GM21515 (cell line): ENCODE measurements around the gene IFI6.
"Not testable (repeated sequence)": the region's sequence is repeated elsewhere in the genome, so short reads cannot be mapped to it uniquely, and the experiment has no call there.

Experiments used
- ATAC-seq: cut with Tn5 transposase; IDR thresholded peaks from one replicate; pipeline ENCODE4 v1.9.1; 2021; ENCODE audit not compliant: unreplicated experiment

IFI6 gene

GRCh38 chr1:27632387-27633297 is 39.4 kb downstream of the IFI6 start:
- no peak for ATAC-seq

- ATAC-seq, result no peak
Observed at GRCh38 chr1:27630859-27631491, 41.0 kb downstream of the IFI6 start.

- no peak for ATAC-seq
Observed at GRCh38 chr1:27628712-27629111, 43.3 kb downstream of the IFI6 start.

GRCh38 chr1:27627733-27628132 is 44.3 kb downstream of the IFI6 start:
- ATAC-seq, result not testable (repeated sequence)

DNA sequence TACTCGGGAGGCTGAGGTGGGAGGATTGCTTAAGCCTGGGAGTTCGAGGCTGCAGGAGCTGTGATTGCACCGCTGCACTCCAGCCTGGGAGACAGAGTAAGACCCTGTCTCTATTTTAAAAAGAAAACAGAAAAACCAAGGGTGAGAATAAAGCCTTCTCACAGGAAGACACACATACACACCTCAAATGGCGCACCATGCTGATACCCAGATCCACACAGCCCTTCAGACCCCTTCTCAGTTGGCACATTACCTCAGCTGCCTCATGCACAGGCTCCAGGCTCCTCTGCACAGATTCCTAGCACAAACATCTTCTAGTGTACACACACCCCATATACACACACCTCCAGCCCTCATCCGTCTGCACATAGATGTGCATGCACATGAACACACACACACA is 44.9 kb downstream of the IFI6 start:
- no peak for ATAC-seq

DNA sequence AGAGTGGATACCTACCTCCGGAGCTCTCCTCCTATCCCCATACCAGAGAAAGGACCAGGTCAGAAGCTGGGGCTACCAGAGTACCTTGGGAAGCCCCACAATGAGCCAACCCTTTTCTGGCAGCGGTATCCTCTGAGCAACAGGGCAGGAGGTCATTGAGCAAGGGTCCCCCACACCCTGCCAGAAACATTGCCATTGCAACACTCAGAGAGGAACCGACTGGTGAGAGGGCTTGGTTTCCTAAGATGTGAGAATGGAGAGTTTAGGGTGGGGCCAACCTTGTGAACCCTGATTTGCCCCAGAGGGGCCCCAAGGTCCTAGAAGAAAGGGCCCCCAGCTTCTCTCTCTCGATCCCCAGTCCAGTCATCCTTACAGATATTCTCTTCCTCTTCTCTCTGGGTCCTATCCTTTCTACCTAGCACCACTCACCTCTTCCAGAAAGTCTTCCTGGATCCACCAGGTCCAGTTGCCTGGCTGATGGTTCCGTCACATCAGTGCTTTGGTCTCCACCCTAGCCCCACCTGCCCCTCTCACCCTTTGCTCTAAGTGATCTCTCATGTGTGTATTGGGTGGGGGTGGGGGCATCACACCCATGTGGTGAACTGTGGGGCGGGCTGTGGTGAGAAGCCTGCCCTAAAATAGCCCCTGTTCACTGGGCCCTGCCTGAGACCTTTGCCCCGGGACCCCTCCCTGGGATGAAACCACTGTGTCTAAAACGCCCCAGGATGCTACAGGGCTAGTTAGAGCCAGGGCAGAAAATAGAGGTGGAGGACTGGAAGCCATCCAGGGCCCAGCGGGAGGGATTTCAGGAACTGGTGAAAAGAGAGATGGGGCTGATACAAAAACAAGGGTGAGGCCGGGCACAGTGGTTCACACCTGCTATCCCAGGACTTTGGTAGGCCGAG is 45.7 kb downstream of the IFI6 start:
- no peak for ATAC-seq

GRCh38 chr1:27624467-27625178 is 47.4 kb downstream of the IFI6 start:
- no peak for ATAC-seq

GRCh38 chr1:27623327-27624212 is 48.4 kb downstream of the IFI6 start:
- no peak for ATAC-seq

DNA sequence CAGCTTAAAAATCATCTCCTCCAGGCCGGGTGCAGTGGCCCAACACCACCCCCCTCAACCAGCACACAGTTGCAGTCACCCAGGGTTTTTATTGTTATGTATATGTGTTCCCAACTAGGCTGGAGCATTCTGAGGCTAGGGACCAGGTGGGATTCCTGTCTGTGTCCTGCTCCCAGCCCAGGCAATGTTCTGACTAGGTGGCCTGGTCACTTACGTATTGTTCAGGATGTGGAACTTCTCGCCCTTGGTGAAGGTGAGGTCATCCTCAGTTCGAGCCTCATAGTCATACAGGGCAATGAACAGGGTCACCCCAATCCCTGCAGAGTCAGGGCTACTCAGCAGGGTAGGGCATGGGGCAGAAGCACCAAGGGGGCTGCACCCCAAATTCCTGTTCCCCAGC is 49.2 kb downstream of the IFI6 start:
- ATAC-seq, result no peak

GRCh38 chr1:27621051-27621920 is 50.7 kb downstream of the IFI6 start:
- no peak for ATAC-seq

DNA sequence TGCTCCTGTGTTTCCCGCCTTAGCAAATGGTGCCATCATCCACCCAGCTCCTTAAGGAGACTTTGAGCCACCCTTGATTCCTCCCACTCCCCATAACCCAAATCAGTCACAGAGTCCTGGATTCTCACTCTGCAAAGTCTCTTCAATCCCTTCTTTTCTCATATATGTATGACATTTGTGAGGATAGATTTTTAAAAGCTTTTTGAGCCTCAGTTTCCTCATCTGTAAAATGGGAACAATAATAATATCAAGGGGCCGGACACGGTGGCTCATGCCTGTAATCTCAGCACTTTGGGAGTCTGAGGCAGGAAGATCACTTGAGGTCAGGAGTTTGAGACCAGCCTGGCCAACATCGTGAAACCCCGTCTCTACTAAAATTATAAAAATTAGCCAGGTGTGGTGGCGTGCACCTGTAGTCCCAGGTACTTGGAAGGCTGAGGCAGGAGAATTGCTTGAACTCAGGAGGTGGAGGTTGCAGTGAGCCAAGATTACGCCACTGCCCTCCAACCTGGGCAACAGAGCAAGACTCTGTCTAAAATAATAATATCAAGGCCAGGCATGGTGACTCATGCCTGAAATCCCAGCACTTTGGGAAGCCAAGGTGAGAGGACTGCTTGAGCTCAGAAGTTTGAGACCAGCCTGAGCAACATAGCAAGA is 52.1 kb downstream of the IFI6 start:
- not testable (repeated sequence) for ATAC-seq

DNA sequence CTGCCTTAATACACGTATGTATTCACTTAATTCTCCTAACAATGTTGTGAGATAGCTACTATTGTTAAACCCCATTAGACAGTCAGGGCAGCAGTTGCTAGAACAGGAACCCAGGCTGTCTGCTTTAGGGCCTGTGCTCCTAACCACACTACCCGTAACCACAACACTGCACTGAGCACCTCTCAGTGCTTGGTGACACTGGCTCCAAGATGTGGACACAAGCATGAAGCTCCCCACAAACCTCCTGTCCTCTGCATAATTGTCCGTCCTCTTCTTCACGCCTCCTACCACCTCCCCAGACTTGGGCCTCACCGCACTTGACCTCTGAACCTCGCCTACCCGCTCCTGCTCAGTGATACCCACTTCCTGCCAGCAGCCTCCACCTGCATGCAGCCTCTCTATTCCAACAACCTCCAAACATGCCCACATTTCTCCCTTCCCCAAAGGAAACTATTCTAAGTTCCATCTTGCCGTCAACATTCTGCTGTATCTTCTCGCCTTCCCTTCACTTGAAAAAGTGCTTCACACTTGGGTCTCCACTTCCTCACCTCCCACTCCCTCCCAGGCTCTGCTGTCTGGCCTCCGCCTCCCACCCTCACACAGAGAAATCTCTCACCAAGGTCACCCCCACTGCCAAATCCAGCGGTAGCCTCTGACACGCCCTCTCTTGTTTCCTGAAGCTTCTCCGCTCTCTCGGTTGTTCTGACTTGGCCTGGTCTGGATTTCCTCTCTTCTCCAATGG is 53.5 kb downstream of the IFI6 start:
- no peak for ATAC-seq

DNA sequence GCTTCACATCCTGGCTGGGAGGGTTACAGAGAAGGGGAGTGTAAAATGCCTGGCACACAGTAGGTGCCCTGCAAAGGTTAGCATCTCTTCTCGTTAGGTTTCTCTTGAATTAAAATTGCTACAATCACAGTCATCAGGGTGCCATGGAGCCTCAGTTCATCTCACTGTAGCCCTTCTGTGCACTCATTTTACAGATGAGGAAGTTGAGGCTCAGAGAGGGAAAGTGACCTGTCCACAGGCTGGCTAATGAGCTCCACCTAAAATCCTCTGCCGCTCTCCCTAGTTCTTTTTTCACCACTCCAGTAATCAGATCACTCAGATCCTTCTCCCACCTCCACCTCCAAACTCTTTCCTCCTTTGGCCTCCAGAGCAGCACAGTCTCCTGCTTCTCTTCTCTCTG is 54.6 kb downstream of the IFI6 start:
- ATAC-seq, result no peak

- no peak for ATAC-seq
Observed at GRCh38 chr1:27616441-27616840, 55.6 kb downstream of the IFI6 start.
